ENCODE measurements around the gene COL25A1. TPM values are rescaled to one million over a fixed set of nuclear protein-coding genes. Genes with fewer than 3 reads are reported as not detected.

The COL25A1 gene
- total RNA-seq, 1 experiment from 2014 or later = not detected

- intact Hi-C loops (cut with micrococcal nuclease) = no loop called here
- H3K4me3 ChIP-seq (replicated peaks in 1 of 2; ENCODE audit: low read depth in 1 of 2, low read length in 2 of 2) = no peak overlapping the region
- no peak overlapping the region for H3K4me2 ChIP-seq (ENCODE audit: low read length)
- H3K27ac ChIP-seq (ENCODE audit: low read depth, low read length) = no peak overlapping the region
- CTCF ChIA-PET = no interaction called here
- RAD21 ChIA-PET (ENCODE audit: low non-redundant PET in 1 of 2, low total read pairs in 2 of 2, uncharacterized antibody in 2 of 2, unreplicated experiment in 2 of 2) = no interaction called here
- H3K4me1 ChIP-seq (ENCODE audit: control insufficient read depth in 1 of 2, insufficient read depth in 2 of 2, low read length in 2 of 2) = no peaks in the 10 kb centered on the region
- no peak for ATAC-seq
- H3K9me2 ChIP-seq (ENCODE audit: insufficient read depth) = no peaks in the 10 kb centered on the region
- H3K27me3 ChIP-seq (ENCODE audit: insufficient read depth, low read length) = peaks cover 15% of the 10 kb centered on the region
- H3K9ac ChIP-seq (ENCODE audit: low read length) = no peak overlapping the region
- POLR2A ChIA-PET = no interaction called here
- no peaks in the 10 kb centered on the region for H3K36me3 ChIP-seq (ENCODE audit: control insufficient read depth in 1 of 2, insufficient read depth in 2 of 2, low read length in 2 of 2)
- no peaks in the 10 kb centered on the region; the same call in 1 of the 2 replicates for H4K20me1 ChIP-seq (ENCODE audit: insufficient read depth)
- TF ChIP-seq SP1 (IDR thresholded peaks at IDR 0.05; ENCODE audit: low read depth) = no peak
- TF ChIP-seq POLR2AphosphoS5 (IDR thresholded peaks at IDR 0.05; ENCODE audit: low read depth, low read length) = no peak
- TF ChIP-seq RAD21 (IDR thresholded peaks at IDR 0.05; ENCODE audit: low read depth) = no peak
- no peak for TF ChIP-seq ZNF274 (IDR thresholded peaks at IDR 0.05; ENCODE audit: low read depth, low read length)
- TF ChIP-seq ELF1 (IDR thresholded peaks at IDR 0.05; ENCODE audit: borderline replicate concordance, low read depth) = no peak
- no peak for TF ChIP-seq ATF3 (IDR thresholded peaks at IDR 0.05)
- TF ChIP-seq EZH2 (IDR thresholded peaks at IDR 0.05) = no peak
- TF ChIP-seq ZBTB33 (IDR thresholded peaks at IDR 0.05; ENCODE audit: extremely low read depth, insufficient replicate concordance, low read length) = no peak
- no peak for TF ChIP-seq REST (IDR thresholded peaks at IDR 0.05; ENCODE audit: low read depth)
- no peak for TF ChIP-seq CEBPB (IDR thresholded peaks at IDR 0.05; ENCODE audit: low read depth)
- TF ChIP-seq FOSL1 (IDR thresholded peaks at IDR 0.05; ENCODE audit: low read depth) = no peak
- TF ChIP-seq EZH2phosphoT487 (IDR thresholded peaks at IDR 0.05; ENCODE audit: borderline replicate concordance) = no peak
- no peak for TF ChIP-seq JUND (IDR thresholded peaks at IDR 0.05)
- TF ChIP-seq YY1 (IDR thresholded peaks at IDR 0.05; ENCODE audit: extremely low read depth, insufficient replicate concordance, low read depth, low read length) = no peak
- TF ChIP-seq MAX (IDR thresholded peaks at IDR 0.05) = no peak
- TF ChIP-seq EGR1 (IDR thresholded peaks at IDR 0.05; ENCODE audit: low read depth) = no peak
- no peak for TF ChIP-seq CBX3 (IDR thresholded peaks at IDR 0.05; ENCODE audit: low read depth)
- no peak for TF ChIP-seq TCF7L2 (IDR thresholded peaks at IDR 0.05; ENCODE audit: borderline replicate concordance, extremely low read depth, insufficient read depth, insufficient read length)
- TF ChIP-seq CTCF (IDR thresholded peaks at IDR 0.05 in 2 of 3, conservative IDR thresholded peaks at IDR 0.05 in 1 of 3; ENCODE audit: borderline replicate concordance in 1 of 3, insufficient read depth in 1 of 3, low read depth in 2 of 3, low read length in 2 of 3) = no peak
- no peak for TF ChIP-seq SIN3A (IDR thresholded peaks at IDR 0.05; ENCODE audit: low read depth)
- no peak overlapping the region for H2AFZ ChIP-seq (ENCODE audit: low read depth, low read length, poor library complexity, severe bottlenecking)
- DNase-seq (ENCODE audit: low read depth, low spot score) = no peak
- no peaks in the 10 kb centered on the region for H3K79me2 ChIP-seq (ENCODE audit: insufficient read depth, low read length)
- H3K9me3 ChIP-seq (ENCODE audit: control insufficient read depth in 1 of 2, insufficient read depth in 1 of 2, low read depth in 1 of 2, low read length in 2 of 2) = no peaks in the 10 kb centered on the region
- BruUV-seq (replicated peaks) = no TSS peak
These were observed 229.9 kb downstream of the COL25A1 start for GRCh38 chr4:109072595-109072994.
